ENCODE data around the gene KCNQ1.

Gene KCNQ1

DNA sequence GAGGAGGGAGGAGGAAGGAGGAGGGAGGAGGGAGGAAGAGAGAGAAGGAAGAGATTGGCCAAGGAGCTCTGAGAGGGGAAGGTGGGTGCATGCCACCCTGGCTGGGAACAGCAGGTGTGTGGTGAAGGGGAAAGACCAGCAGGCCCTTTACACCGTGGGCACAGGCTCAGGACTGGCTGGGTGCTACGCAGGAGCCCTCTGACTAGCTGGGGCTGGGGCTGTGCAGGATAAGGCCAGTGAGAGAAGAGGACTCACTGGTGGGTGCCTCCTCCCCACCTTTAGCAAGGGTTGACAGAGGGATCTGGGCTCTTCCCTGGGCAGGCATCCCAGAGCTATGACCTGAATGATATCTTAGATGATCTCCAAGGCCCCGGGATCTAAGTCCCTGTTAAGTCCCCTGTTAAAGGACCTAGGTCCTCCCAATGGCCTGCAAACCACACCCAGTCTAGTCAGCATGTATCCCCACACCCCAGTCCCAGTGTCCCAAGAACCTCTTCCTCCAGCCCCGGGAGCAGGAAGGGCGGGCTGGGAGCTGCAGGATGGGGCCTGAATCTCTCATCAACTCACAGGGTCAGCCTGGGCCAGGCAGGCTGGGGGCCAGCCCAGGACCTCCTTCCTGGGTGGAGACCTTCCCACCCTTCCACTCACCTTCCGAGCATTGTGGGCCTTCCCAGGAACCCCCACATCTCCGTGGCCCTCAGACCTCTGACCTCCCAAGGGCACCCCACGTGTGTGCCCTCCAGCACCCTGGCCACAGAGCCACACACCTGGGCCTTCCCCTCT, 385.4 kb downstream of the KCNQ1 start:
- no peak for DNase-seq (ENCODE audit: low read depth)

DNA sequence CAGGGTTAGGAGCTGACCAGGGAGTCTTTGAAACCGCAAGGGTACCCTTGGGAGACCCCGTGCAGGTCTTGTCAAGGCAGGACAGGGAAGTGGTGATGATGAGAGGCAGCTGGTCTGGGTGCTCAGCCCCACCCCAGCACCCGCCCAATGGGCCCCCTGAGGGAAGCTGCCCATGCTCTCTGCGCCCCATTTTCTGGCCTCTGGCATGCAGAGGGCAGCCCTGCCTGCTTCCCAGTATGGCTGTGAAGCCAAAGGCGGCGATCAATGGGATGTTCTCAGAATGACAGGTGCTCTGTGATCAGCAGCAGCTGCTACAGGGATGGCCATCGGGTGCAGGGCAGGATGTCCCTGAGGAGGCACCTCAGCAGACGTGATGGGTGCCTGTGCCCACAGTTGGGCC, 386.1 kb downstream of the KCNQ1 start:
- DNase-seq (ENCODE audit: low read depth): no peak

DNA sequence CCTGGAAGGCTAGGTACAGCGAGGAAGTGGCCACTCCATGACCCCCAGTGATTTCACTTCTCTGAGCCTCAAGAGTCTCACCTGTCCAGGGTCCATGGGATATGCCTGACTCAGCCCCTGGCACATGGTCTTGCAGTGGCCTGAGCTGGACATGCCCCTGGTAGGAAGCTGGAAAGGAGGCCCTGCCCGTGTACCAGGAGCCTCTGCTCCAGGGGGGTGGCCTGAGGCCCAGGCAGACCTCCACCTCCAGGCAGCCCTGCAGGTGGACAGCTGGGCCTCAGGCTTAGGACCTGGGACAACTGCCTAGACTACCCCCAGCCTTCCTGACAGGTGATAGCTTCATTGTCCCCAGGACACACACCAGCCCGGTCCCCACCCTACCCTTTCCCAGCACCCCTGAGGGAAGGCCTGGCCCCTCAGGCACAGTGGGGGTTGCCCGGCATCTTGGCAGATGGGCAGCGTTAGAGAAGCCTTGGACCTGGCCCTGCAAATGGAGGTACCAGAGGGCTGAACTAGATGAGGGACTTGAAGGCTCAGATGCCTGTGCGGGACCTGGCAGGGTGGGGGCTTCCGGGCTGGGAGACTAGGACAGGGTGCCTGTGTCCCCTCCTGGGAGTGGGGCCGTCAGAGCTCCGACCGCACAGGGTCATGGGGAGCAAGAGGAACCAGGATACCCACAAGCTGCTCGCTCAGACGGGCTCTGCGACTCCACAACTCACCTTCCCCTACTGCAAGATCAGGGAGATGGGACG, 387.1 kb downstream of the KCNQ1 start:
- no peak for DNase-seq (ENCODE audit: low read depth)

DNA sequence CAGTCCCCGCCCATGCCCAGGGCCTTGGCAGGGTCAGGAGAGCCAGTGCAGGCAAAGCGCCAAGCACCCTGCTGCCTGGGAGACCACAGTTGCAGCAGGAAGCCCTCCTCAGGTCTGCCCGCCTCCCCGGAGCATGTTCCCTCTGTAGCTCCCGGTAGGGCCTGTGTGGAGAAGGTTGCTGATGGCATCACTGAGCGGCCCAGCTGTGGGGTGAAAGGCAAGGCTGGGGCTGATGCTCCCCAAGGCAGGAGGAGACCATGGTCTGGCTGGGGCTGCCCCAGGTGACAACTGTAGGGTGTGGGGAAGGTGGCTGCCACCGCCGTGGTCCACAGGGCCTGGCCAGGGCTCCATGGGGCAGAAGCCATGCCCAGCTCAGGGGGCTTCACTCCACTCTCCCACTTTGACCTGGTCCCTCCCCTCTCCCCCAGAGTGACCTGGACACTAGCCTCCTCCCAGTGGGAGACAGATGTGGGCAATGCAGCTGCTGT, 387.8 kb downstream of the KCNQ1 start:
- DNase-seq (ENCODE audit: low read depth): no peak

DNA sequence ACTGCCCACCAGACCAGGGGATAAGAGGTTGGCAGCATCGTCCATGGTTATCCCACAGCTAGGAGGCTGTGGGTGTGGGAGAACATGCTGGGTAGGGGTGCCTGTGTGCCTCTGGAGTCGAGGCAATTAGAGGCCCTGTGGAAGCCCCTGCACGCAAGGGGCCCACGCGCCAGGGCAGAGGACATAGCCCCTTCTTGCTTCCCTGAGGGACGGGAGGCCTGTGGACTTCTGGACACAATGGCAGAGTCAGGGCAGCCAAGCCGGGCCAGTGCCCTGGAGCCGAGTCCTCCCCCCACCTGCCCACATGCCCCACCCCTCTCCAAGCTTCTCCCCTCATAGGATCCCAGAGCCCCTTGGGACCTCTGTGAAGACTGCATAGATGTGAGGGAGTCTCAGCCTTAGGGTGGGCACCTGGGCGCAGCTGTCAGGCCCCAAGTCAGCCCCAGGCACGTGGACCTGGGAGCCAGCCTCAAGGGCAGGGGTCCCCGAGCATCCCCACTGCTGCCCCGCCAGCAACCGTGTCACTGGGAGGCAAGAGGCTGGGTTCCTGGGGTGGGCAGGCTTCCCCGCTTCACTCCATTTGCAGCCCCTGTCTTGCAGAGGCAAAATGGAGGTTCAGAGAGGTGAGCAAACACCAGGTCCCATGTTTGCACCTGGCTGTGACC, 388.4 kb downstream of the KCNQ1 start:
- no peak for DNase-seq (ENCODE audit: low read depth)

DNA sequence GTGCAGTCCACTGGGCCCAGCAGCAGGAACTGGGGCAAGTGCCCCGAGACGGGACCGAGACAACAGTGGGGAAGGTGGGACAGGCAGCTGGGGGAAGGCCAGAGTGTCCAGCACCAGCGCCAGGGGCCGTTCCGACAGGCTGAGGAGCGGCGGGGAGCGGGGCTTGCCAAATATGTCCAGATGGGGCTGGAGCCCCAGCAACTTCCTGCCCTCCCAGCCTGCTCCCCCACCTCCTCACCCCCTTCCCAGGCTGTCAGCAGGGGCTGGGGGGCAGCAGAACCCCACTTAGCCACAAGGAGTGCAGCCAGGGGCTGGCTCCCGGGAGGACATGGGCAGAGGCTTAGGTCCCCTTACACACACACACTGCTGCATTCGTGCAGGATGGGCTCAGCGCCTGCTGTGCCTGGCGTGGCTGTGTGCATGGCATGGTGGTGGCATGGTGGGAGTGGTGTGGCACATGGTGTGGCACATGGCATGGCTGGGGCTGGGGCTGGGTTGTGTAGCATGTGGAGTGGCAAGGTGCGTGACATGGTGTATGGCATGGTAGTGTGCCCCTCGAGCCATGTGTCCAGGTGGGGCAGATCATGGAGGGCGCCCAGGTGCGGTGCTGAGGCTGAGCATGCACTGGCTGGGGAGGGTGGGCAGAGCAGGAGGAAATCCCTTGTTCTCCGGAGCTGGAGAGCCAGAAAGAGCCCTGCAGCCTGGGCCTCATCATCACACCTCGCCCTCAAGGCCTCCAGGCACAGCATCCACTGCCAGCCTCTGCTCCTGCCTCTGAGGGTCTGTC, 389.1 kb downstream of the KCNQ1 start:
- no peak for DNase-seq (ENCODE audit: low read depth)

DNA sequence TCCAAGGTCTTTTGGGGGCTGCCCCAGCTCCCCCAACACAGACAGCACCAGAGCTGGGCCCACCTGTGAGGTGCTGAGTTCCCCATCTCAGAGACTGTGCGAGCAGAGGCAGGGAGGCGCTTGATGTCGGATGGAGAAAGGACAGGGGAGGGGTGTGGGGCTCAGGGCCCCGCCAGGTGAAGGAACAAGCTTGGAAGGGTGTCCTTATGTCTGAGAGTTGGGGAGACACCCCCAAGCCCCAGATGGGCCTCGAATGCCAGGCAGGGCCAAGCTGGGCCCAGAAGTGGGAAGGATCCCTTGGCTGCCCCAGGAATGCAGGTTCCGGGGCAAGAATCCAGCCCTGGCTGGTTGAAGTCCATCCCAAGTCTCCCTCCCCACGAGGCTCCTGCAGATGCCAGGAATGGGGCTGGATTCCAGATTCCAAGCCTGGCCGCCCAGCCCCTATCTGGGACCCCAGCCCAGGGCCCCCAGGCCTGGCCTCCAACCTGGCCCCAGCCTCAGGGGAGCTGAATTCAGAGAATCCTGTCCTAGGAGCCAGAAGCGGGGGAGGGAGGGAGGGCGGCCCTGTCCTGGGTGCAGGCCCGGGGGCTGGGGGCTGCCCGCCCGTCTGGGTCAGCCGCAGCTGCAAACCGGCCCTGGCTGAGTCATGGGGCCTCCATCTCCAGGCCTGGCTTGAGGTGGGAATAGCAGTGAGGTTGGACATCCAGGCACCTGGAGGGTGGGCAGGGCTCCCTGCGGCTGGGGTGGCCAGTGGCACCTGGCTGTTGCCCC, 389.9 kb downstream of the KCNQ1 start:
- DNase-seq (ENCODE audit: low read depth): no peak

DNA sequence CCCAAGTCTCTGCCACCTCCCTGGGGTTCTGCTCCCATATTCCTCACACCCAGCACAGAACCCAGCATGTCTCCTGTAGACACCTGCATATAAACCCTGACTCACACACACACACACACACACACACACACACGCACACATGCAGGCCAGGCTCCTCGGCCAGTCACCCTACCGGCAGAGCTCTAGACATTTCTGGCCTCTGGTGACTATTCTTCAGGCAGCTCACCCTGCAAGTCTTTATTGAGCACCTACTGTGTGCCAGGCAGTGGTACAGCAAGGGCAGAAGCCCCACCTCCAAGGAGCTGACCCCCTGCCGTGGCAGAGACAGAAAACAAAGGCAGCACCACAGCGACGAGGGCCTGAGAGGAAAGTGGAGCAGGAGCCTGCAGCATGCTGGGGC, 390.5 kb downstream of the KCNQ1 start:
- DNase-seq (ENCODE audit: low read depth): no peak

DNA sequence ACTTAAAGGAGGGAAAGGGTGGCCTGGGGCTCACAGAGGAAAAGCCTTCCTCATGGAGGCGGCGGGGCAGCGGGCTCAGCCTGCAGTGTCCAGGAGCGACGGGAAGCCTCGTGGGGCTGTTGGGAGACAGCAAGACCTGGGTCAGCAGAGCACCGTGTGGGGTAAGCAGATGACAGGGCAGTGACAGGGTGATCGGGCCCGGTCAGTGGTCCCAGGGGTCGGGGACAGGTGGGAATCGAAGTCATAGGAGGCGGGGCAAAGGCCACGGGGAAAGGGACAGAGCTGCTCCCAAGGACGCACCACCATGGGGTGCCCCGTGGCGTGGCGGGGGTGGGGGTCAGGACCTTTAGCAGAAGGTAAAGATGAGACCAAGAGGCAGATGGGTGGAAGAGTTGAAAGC, 390.9 kb downstream of the KCNQ1 start:
- DNase-seq (ENCODE audit: low read depth): no peak

DNA sequence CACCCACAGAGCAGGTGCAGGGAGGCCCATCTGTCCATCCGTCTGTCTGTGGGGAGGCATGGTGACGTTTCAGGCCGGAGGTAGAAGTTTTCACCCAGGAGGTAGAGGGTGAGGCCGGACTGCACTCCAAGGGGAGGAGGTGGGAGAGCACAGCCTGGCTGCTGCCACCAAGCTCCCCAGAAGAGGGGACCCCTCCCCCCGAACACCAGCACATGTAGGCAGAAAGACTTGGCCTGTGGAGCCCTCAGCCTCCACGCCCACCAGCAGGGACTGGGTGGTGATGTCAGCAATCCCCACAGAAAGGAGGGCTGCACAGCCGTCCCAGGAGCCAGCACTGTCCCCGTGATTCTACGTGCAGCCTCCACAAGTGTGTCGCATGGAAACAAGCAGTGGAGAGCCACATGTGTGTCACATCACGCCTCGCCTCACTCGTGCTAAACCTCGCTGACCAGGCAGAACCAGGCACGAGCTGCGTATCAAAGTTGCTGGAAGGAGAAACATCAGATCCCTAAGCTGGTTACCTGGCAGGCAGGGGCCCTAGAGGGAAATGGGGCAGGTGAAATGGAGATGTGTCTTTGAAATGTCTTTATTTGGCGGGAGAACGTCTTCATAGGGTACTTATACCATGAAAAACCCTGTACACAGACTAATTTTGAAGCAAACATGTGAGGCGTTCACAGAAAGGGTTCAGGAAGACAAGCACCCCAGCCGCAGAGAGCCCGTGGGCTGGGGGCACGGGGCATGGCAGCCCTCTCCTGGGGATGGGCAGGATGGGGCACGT, 391.7 kb downstream of the KCNQ1 start:
- no peak for DNase-seq (ENCODE audit: low read depth)

DNA sequence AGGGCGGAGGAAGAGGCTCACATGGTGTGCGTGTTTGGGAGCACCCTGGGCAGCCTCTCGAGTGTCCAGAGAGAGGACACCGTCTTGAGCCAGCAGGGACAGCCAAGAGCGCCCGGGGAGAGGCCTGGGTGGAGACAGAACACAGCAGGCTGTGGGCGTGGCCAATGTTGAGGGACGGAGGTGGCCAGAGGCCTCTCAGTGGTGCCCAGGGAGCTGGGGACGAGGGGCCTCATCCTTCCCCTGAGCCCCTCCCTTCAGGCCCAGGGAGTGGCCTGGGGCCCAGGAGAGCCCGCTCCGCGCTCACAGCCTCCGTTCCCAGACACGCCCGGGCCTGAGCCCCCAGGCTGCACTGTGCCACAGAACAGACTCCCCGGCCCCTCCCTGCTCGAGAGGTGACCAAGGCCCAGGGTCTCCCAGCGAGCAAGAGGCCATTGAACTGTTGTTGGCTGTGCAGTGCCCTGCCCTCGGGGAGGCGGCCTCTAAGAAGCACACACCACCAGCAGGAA, 392.3 kb downstream of the KCNQ1 start:
- DNase-seq (ENCODE audit: low read depth): no peak

DNA sequence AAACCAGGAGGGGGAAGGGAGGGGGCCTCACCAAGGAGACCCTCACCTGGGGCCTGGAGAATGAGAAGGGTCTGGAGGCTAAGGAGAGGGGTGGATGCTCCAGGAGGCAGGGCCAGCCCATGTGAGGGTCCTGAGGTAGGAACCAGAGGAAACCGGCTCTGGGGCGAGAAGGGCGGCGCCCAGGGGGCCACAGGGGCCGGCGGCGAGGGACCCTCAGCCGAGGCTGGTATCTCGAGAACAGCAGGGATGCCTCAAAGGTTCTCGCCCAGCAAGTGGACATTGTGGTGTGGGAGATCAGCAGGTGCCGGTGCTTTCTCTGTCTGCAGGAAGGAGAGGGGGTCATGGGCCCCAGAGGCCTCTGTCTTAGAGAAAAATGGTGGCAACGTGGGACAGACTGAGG, 392.8 kb downstream of the KCNQ1 start:
- DNase-seq (ENCODE audit: low read depth): no peak

DNA sequence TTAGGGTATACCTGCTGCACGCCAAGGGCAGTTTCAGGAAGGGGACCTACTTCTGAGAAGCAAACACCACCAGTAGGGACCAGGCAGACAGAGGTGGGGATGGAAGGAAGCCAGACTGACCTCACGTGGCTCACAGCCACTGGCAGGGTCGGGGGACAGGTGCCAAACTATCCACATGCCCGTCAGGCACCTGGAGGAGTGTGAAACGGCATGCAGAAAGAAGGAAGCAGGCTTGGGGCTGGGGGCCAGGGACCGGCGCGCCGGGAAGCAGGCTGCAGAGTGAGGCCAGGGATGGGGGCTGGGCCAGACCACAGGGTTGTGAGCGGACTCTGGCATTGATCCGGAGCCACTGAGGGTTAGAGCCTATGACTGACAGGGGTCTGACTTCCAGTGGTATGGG, 393.3 kb downstream of the KCNQ1 start:
- no peak for DNase-seq (ENCODE audit: low read depth)

DNA sequence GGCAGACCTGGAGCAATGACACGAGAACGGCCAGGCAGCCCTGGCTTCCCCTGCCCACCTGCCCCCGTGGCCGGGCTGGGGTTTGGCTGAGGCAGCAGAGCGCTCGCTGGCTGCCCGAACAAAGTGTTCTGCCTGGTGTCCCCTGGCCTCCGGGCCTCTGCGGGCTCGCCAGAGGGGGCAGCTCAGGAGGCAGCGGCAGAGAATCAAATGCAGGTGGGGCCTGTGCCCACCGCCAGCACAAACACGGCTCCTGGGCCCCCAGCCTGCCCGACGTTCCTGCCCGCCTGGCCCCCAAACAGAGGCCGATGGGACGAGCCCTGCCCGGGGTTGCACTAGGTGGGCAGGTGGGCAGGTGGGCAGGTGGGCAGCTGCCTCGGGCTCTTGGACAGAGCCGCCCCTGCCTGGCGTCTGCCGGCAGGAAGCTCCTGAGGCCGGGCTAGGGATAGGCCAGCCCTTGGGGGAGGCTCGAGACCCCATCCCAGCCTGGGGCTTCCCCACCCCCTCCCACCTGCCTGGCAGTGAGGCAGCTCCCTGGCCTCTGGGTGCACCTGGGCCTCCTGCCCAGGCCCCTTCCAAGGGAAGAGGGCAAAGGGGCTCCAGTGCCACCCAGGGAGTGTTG, 394.0 kb downstream of the KCNQ1 start:
- DNase-seq (ENCODE audit: low read depth): no peak

DNA sequence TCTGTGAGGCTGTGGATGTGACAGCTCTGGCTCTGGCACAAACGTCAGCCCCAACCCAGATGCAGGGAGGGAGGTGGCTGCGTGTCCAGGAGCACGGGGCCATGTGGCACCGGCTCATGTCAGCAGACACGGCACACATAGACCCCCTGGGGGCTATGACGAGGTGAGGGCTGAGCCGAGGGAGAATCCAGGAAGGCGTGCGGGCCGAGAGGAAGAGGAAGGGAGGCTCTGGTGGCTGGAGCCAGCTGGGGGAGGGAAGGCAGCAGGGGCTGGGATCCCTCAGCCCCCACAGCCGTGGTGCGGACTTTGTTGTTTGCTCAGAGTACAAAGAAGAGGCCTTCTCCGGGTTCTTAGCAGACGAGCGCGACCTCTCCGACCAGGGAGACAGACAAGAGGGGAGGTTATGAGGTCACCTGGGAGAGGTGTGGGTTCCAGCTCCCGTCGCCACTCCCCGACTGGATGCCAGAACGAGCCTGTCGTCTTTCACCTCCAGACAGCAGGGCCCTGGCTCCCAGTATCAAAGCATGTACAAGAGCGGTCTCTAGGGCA, 394.7 kb downstream of the KCNQ1 start:
- DNase-seq (ENCODE audit: low read depth): no peak

DNA sequence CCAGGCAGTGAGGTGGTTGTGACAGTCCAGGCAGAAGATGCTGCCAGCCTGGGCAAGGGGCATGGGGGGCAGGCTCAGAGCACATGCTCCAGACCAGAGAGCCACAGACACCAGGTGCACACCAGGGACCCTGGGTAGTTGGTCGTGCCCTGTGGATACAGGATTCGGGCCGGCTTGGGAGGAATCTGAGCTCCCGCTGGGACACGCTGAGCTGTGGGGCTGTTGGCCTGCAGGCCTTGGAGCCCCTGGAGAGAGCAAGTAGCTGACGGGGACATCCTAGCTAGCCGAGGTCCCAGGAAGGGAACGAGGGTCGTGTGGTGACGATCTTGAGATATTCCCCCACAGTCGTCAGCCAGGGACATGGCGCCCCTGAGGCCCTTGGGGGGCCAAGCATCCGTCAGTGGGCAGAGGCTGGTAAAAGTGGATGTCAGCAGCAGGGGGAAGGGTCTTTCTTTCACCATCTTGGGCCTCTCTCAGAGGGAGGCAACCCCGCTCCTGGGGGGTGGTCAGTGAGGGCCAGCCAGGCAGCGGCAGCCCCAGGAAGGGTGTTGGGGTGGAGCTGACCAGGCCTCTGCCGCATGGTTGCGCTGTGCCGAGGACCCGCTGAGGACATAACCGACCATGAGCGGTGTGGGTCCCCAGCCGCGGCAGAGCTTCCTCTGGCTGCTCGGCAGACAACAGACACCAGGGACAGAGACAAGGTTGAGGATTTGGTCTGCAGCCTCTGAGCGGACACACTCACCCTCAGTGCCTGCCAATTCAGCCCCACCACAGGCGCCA, 396.8 kb downstream of the KCNQ1 start:
- DNase-seq (ENCODE audit: low read depth): no peak

DNA sequence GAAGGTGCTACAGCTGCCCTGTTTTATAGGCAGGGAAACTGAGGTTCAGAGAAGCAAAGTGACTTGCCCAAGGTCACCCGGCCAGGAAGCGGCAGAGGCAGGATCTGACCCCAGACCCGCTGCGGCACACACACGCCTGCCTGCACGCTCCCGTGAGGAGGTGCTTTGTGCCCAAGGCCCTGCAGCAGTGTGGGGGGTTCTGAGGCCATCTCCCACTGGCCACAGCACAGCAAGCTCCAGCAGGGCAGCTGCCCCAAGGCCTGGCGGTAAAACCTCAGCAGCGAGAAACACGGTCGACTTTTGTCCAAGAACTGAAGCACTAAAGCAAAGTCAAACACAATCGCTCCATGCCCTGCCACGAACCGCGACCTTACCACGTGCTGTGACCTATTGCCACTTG, 398.1 kb downstream of the KCNQ1 start:
- DNase-seq (ENCODE audit: low read depth): no peak

DNA sequence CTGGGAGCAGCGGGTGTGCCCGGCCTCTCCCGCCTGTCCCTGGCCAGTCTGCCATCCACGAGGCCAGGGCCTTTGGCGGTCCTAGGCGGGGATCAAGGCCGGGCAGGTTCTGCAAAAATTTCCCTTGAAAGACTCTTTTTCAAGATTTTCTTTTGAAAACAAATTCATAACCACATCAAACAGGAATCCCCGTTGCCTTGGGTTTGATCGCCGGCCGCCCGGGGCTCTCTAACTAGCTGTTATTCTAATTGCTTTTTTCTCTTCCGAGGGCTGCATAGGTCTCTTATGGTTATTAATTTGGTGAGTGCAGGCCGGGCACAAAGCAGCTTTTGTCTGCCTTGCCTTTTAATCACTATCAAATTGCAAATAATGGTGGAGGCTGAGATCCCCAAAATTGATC, 398.7 kb downstream of the KCNQ1 start:
- DNase-seq (ENCODE audit: low read depth): no peak

All from T-helper 22 cell (primary cell).